ENCODE data around the gene SLC12A8.

SLC12A8 gene

DNA sequence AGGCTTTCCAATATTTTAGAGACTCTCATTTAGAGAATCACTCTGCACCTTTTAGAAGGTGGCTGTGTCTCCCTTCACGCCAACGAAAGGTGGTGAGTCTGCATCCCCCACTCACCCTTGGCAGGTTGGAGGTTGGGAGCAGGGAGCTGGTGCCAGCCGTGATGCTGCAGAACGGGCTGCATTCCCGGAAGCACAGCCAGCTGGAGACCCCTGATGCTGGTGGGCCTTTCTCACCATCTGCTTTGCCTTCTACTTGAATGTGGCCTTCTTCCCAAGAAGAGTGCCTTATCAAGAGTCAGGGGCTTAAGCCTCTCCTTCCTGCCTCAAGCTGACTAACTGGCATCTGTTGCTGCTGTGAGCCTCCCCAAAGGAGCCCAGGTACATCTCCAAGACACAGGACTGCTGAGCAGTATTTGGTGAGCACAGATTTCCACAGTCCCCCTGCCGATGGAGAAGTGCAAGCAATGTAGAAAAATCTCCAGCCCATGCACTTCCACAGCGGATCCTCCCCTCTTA, 139.1 kb downstream of the SLC12A8 start:
- DNase-seq (ENCODE audit: low spot score): no peak

DNA sequence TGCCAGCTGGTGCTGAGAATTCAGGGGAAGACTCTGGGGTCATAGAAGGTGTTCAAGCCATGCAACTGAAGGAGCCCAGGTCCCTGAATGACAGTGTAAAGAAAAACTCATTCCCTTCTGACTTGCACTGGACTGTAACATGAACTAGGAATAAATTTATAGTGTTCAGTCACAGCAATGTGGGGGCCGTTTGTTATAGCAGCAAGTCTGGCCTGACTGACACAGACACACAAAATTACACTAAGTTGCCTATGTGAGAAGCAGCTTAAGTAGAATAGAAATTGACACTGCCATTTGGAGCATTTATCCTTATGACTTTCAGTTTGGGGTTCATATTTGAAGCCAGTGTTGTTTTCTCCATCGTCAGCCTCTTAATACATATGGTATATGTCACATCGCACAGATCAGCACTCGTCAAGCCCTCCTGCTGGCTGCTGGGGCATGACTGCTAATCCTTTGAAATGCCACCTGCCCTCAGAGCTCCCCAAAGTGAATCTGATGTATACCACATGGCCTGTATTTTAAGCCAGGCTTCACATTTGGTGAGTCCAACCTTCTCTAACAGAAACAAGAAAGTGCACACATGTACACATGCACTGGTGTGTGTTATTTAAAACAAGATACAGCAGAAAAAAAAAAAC, 139.7 kb downstream of the SLC12A8 start:
- DNase-seq (ENCODE audit: low spot score): no peak

DNA sequence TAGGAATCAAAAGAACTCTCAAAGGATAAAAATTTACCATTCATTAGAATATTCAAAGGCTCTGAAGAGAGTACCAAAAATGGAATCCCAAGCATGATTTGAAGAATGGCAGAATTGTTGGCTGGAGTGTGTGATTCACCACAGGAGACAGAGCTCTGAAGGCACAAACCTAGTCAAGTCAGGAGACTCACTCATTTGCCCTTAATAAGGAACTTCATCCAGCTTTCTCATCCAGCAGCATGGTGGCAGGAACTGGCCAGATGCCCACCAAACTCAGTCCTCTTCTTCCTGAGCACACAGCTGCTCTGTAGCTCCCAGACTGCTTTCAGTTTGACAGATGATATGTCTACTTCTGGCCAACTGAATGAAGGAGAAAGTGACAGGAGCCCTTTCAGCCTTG, 140.2 kb downstream of the SLC12A8 start:
- DNase-seq (ENCODE audit: low spot score): peak; percentile 96

DNA sequence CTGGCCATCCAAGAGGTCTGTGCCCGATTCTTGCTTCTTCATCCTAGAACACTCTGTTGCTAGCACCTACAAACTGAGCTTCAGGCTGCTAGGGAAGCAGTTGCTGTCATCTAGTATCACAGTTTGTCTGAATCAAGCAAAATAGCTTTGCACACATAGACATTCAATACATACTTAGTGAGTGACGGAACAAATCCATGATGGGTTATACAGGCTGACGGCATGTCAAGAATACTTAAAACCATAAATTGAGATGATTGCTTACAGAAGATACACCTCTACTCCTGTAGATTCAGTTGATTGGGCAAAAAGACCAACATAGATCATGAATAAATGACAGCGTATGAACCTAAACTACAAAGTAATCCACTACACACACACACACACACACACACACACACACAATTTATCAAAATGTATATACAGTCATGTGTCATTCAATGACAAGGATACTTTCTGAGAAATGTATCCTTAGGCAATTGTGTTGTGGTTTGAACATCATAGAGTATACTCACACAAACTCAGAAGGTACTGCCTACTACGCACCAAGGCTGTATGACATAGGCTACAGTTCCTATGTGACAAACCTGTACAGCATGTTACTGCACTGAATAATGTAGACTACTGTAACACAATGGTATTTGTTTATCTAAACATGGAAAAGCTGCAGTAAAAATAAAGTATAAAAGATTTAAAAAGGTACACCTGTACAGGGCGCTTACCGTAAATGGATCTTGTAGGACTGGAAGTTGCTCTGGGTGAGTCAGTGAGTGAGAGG, 142.4 kb downstream of the SLC12A8 start:
- DNase-seq (ENCODE audit: low spot score): no peak

- DNase-seq (ENCODE audit: low spot score): no peak
Observed at GRCh38 chr3:125069452-125069851, 143.1 kb downstream of the SLC12A8 start.

DNA sequence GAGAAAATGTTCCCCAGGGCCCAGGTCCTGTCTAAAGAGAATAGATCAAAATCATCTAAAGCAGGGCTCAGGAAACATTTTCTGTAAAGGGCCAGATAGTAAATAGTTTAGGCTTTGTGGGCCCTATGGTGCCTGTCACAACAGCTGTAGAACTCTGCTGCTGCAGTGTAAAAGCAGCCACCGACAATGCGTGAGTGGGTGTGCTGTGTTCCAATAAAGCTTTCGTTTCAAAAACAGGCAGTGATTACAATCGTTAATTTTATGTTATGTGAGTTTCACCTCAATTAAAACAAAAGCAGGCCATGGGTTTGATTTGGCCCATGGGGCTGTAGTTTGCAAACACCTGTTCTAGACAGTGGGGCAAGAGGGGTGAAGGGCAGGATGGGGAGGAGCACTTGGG, 144.3 kb downstream of the SLC12A8 start:
- no peak for DNase-seq (ENCODE audit: low spot score)

DNA sequence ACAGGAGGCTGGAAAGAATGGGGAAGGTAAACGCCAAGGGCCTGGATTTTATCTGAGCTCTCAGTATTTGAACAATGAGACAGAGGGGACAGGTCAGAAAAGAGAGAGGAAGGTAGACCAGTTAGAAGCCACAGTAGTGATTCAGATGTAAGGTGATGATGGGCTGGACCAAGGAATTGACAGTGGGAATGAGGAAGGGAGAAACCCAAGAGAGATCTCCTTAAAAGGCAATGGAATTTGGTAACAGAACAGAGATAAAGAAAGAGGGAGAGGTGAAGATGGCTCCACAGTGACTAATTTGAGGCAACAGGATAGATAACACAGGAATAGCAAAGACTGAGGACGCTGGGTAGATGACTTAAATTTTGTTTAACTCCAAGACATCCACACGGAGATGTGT, 145.3 kb downstream of the SLC12A8 start:
- no peak for DNase-seq (ENCODE audit: low spot score)

- DNase-seq (ENCODE audit: low spot score): no peak
Observed at GRCh38 chr3:125062904-125063618, 149.5 kb downstream of the SLC12A8 start.

- DNase-seq (ENCODE audit: low spot score): no peak
Observed at GRCh38 chr3:125061646-125062045, 150.9 kb downstream of the SLC12A8 start.

DNA sequence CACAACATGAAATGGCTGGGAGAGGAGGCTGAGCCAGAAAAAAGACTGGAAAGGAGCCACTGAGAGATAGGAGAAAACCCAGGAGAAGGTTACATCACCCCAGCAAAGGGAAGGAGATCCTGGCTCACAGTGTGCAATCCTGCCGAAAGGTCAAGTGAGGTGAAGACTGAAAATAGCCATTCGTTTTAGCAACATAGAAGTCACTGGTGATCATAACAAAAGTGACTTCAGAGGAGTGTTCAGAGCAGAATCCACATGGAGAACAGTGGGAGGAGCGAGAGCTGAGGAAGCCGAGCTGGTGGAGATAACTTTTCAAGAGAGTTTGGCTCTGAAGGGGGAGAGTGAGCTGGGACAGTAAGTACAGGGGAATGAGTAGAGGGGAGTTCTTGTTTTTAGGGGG, 151.4 kb downstream of the SLC12A8 start:
- no peak for DNase-seq (ENCODE audit: low spot score)

DNA sequence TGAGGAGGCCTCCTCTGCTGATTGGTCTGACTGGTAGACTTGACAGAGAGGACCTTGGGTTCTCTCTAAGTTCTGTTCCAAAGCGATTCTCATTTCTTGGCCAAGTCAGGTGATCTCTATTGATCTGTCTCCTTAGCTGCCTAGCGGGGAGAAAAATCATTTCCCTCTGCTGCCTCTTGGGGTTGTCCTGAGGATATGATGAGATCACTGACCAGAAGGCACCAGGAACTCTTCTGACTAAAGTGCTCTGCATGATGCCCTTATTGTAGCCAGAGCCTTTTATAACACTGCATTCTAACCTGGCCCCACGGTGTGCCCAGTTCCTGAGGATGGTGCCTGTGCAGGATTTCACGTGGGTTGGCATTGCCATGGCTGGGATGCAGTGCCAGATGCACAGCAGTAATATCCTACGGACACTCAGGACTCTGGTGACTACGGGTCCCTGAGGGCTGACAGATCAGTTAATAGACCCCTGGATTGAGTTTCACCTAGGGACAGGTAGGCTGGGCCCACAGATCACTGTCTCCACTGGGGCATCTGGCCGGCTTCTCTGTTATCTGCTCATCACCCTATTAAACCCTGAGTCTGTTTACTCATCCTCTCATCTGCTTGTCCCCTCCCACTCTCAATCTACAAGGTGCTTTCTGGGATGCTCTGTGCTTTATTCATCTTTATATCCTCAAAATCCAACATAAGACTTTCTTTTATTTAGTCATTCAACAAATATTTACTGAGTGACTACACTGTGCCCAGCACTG, 152.9 kb downstream of the SLC12A8 start:
- DNase-seq (ENCODE audit: low spot score): no peak

GRCh38 chr3:125058959-125059358, 153.6 kb downstream of the SLC12A8 start:
- no peak for DNase-seq (ENCODE audit: low spot score)

- no peak for DNase-seq (ENCODE audit: low spot score)
Observed at GRCh38 chr3:125058529-125058928, 154.0 kb downstream of the SLC12A8 start.

DNA sequence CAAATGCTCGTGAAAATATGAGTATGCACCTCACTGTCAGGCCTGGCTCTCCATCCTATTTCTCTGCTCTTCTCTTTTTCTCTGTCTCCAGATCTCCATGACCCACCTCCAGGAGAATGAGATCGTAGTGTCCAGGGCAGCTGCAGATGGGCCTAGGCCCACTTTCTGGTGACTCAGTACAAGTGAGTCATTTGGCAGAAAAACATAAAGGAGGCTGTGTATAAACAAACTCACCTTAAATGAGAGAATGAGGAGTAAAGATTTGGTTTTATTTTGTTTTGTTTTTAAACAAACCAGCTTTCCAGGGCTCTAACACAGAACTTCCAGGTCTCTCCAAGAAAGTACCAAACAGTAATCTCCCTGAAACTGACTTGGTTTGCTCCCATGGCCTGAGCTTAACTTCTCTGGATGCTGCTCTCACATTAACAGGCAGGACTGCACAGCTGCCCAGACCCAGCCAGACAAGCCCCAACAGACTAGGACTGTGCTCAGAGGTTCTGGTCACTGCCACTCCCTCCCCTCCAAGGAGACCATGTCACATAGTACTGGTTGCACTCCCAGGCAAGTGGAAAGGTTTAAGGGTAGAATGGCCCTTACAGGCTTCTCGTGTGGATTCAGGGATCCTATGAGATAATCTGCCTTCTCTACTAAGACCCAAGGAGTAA, 155.2 kb downstream of the SLC12A8 start:
- DNase-seq (ENCODE audit: low spot score): no peak

DNA sequence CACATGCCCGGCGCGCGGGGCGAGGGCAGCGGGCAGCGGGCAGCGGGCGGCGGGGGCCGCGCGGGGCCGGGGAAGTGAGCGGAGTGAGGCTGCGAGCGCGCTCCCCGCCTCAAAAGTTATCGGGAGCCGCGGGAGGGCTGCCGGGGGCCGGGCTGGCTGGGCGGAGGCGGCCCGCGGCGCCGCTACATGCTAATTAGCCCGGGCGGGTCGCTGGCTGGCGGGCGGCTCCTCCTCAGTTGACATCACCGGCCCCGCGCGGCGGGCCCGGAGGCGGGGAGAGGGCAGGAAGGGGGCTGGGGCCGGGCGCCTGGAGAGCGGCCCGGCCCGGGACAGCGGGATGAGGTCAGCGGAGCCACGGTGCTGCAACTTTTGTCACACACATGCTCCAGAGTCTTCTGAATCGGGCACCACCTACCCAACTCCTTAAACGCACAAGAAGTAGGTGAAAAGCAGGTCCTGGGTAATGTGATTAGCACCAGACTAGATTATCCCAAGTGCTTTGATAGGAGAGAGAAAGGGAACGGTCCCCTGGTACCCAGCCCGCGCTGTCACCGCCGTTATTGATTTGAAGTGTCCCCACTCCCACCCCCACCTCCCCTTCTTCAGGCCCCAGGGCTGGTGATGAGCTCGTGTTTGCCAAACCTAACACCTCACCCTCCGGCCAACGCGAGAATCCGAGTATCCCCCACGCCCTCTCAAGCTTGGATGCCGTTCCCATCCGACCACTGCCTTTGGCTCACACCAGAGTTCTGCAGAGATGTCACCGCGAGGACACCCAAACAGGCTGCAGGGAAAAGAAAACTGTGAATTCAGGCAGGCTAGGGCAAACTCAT, 156.4 kb downstream of the SLC12A8 start, which contains the start of gene HEG1:
HEG1 (minus strand) TSS at position 85 of the 833 bp plus-strand sequence. CDS start 107 bp downstream, outside the sequence.
- peak; percentile 70 for DNase-seq (ENCODE audit: low spot score)

- no peak for DNase-seq (ENCODE audit: low spot score)
Observed at GRCh38 chr3:125055331-125055912, 157.1 kb downstream of the SLC12A8 start.

- peak; percentile 84 for DNase-seq (ENCODE audit: low spot score)
Observed at GRCh38 chr3:125054449-125055329, 157.9 kb downstream of the SLC12A8 start.

GRCh38 chr3:125054062-125054448, 158.5 kb downstream of the SLC12A8 start:
- DNase-seq (ENCODE audit: low spot score): no peak

DNA sequence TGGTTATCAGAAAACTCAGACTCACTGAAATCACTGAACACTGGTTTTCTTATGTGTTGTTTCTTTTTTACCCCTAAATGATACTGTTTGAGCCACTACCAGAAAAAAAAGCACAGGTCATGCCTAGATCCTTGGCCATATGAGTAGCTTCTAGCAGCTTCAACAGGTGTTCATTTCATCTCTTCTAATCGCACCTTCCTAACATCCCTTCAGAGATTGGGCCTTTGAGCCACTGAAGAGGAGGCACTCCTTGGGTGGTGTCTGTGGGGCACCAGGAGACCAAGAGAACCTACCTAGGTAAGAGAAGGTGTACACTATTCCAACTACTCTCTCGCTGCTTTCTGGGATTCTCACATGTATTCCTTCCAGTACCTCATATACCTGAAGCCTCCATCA, 159.2 kb downstream of the SLC12A8 start:
- no peak for DNase-seq (ENCODE audit: low spot score)
